ENCODE data around the gene FAM50B.
"Not testable (repeated sequence)": the region's sequence is repeated elsewhere in the genome, so short reads cannot be mapped to it uniquely, and the experiment has no call there.

The FAM50B gene

GRCh38 chr6:3847521-3847920 is 1.7 kb upstream of the FAM50B start:
- DNase-seq (ENCODE audit: low spot score), result no peak

- DNase-seq (ENCODE audit: low spot score), result peak; percentile 64
Observed at GRCh38 chr6:3848380-3848779, 793 bp upstream of the FAM50B start.

- no peak for DNase-seq (ENCODE audit: low spot score)
Observed at GRCh38 chr6:3849681-3850450, 693 bp downstream of the FAM50B start.

- no peak for DNase-seq (ENCODE audit: low spot score)
Observed at GRCh38 chr6:3850451-3851203, 1.5 kb downstream of the FAM50B start.

- no peak for DNase-seq (ENCODE audit: low spot score)
Observed at GRCh38 chr6:3851839-3852238, 2.7 kb downstream of the FAM50B start.

GRCh38 chr6:3852391-3852790 is 3.2 kb downstream of the FAM50B start:
- DNase-seq (ENCODE audit: low spot score), result no peak

GRCh38 chr6:3855866-3856265 is 6.7 kb downstream of the FAM50B start:
- no peak for DNase-seq (ENCODE audit: low spot score)

GRCh38 chr6:3856576-3856975 is 7.4 kb downstream of the FAM50B start:
- no peak for DNase-seq (ENCODE audit: low spot score)

GRCh38 chr6:3857468-3858456 is 8.6 kb downstream of the FAM50B start:
- DNase-seq (ENCODE audit: low spot score), result no peak

- no peak for DNase-seq (ENCODE audit: low spot score)
Observed at GRCh38 chr6:3859878-3860552, 10.8 kb downstream of the FAM50B start.

GRCh38 chr6:3861424-3861823 is 12.3 kb downstream of the FAM50B start:
- DNase-seq (ENCODE audit: low spot score), result no peak

- no peak for DNase-seq (ENCODE audit: low spot score)
Observed at GRCh38 chr6:3862038-3862437, 12.9 kb downstream of the FAM50B start.

- not testable (repeated sequence) for DNase-seq (ENCODE audit: low spot score)
Observed at GRCh38 chr6:3863322-3863721, 14.1 kb downstream of the FAM50B start.

- no peak for DNase-seq (ENCODE audit: low spot score)
Observed at GRCh38 chr6:3865463-3865862, 16.3 kb downstream of the FAM50B start.

GRCh38 chr6:3867641-3868502 is 18.7 kb downstream of the FAM50B start:
- peak; percentile 41 for DNase-seq (ENCODE audit: low spot score)

- DNase-seq (ENCODE audit: low spot score), result peak; percentile 52
Observed at GRCh38 chr6:3868544-3868943, 19.4 kb downstream of the FAM50B start.

GRCh38 chr6:3869284-3869631 is 20.1 kb downstream of the FAM50B start:
- no peak for DNase-seq (ENCODE audit: low spot score)

GRCh38 chr6:3869632-3870527 is 20.7 kb downstream of the FAM50B start:
- DNase-seq (ENCODE audit: low spot score), result no peak

- DNase-seq (ENCODE audit: low spot score), result no peak
Observed at GRCh38 chr6:3870528-3870925, 21.4 kb downstream of the FAM50B start.

- DNase-seq (ENCODE audit: low spot score), result no peak
Observed at GRCh38 chr6:3871515-3871914, 22.3 kb downstream of the FAM50B start.

All from AG08395 (cell line).